WTC11 (cell line): Measurements from ENCODE around the gene RHOH. TPM values are rescaled to one million over a fixed set of nuclear protein-coding genes. Genes with fewer than 3 reads are reported as not detected.

Source experiments
- ATAC-seq: fragments of 200-7000 bp; cut with Tn5 transposase; 2 replicates; pipeline ENCODE4 v1.10.0; 2021; ENCODE audit warnings: mild to moderate bottlenecking, moderate library complexity
- CTCF ChIA-PET: fragments of 300-600 bp; sonication (Branson Sonifier 250); formaldehyde crosslinking; loops from one replicate; lab custom pipeline; 2021; ENCODE audit warnings: antibody characterized with exemption; lab: Charles Lee
- POLR2A ChIA-PET: fragments of 350-600 bp; sonication (Branson Sonifier 250); formaldehyde crosslinking; loops from one replicate; lab custom pipeline; 2021; ENCODE audit warnings: antibody characterized with exemption; lab: Charles Lee
- DNase-seq: peaks from one replicate; pipeline ENCODE4 v3.0.0; 2021; ENCODE audit warnings: low spot score
- H3K27ac Mint-ChIP-seq: 2 replicates; pipeline ENCODE4 v1.8.0; 2021; ENCODE audit warnings: mixed read lengths
- H3K27me3 Mint-ChIP-seq: 2 replicates; pipeline ENCODE4 v1.8.0; 2021; ENCODE audit warnings: low read depth, mild to moderate bottlenecking, moderate library complexity, mixed read lengths
- H3K36me3 Mint-ChIP-seq: 2 replicates; pipeline ENCODE4 v1.8.0; 2021; ENCODE audit warnings: mixed read lengths
- H3K4me1 Mint-ChIP-seq: 2 replicates; pipeline ENCODE4 v1.8.0; 2022; ENCODE audit warnings: mixed read lengths
- H3K4me3 Mint-ChIP-seq: 2 replicates; pipeline ENCODE4 v1.8.0; 2021; ENCODE audit warnings: mild to moderate bottlenecking, moderate library complexity, mixed read lengths
- H3K9me3 Mint-ChIP-seq: 2 replicates; pipeline ENCODE4 v1.8.0; 2021; ENCODE audit warnings: mixed read lengths
- ESRRA ChIP-seq: sonication (generic); formaldehyde crosslinking; IDR thresholded peaks from 2 replicates; pipeline ENCODE4 v1.8.1; 2022; ENCODE audit warnings: mild to moderate bottlenecking, missing genetic modification reagents, borderline replicate concordance
- FOXK1 ChIP-seq: sonication (generic); formaldehyde crosslinking; IDR thresholded peaks from 2 replicates; pipeline ENCODE4 v1.8.0; 2022; ENCODE audit warnings: mild to moderate bottlenecking, moderate library complexity, missing genetic modification reagents
- GRHL2 ChIP-seq: fragments of 250-450 bp; sonication (Bioruptor Pico); IDR thresholded peaks from 2 replicates; pipeline ENCODE4 v1.8.0; 2022; ENCODE audit warnings: mild to moderate bottlenecking, moderate library complexity; ENCODE audit not compliant: insufficient replicate concordance, severe bottlenecking
- PRRX2 ChIP-seq: fragments of 250-450 bp; sonication (Bioruptor Pico); IDR thresholded peaks from 2 replicates; pipeline ENCODE4 v1.8.0; 2021; ENCODE audit warnings: mild to moderate bottlenecking
- RELA ChIP-seq: sonication (generic); formaldehyde crosslinking; IDR thresholded peaks from 2 replicates; pipeline ENCODE4 v1.8.1; 2022; ENCODE audit warnings: missing genetic modification reagents, mild to moderate bottlenecking, borderline replicate concordance
- SMAD4 ChIP-seq: sonication (generic); formaldehyde crosslinking; IDR thresholded peaks from 2 replicates; pipeline ENCODE4 v1.8.0; 2022; ENCODE audit warnings: mild to moderate bottlenecking, missing genetic modification reagents
- SOX15 ChIP-seq: fragments of 250-450 bp; sonication (Bioruptor Pico); IDR thresholded peaks from 2 replicates; pipeline ENCODE4 v1.9.0; 2021; ENCODE audit warnings: mild to moderate bottlenecking
- ZNF121 ChIP-seq: sonication (generic); formaldehyde crosslinking; IDR thresholded peaks from 2 replicates; pipeline ENCODE4 v1.8.0; 2023; ENCODE audit warnings: missing genetic modification reagents
- total RNA-seq: library from RNA; stranded (reverse); gene quantifications from 3 replicates; pipeline ENCODE4 v1.2.3, GENCODE V29; 2021
- TF ChIP-seq, protein P1 (sequence below): sonication (generic); formaldehyde crosslinking; IDR thresholded peaks from 2 replicates; pipeline ENCODE4 v1.8.1; 2023; ENCODE audit warnings: mild to moderate bottlenecking, missing genetic modification reagents
- TF ChIP-seq, protein P2 (sequence below): fragments of 250-450 bp; sonication (Bioruptor Pico); IDR thresholded peaks from 2 replicates; pipeline ENCODE4 v1.9.0; 2021; ENCODE audit warnings: moderate library complexity, mild to moderate bottlenecking, inconsistent platforms, borderline replicate concordance
- TF ChIP-seq, protein P3 (sequence below): fragments of 250-450 bp; sonication (Bioruptor Pico); IDR thresholded peaks from 2 replicates; pipeline ENCODE4 v1.9.0; 2021; ENCODE audit warnings: mild to moderate bottlenecking
- TF ChIP-seq, protein P4 (sequence below): fragments of 200-600 bp; IDR thresholded peaks from 2 replicates; pipeline ENCODE4 v1.8.0; 2022; ENCODE audit warnings: antibody characterized with exemption
- TF ChIP-seq, protein P5 (sequence below): sonication (generic); formaldehyde crosslinking; IDR thresholded peaks from 2 replicates; pipeline ENCODE4 v1.8.1; 2023; ENCODE audit warnings: mild to moderate bottlenecking, missing genetic modification reagents, moderate library complexity
- TF ChIP-seq, protein P6 (sequence below): fragments of 250-450 bp; sonication (Bioruptor Pico); IDR thresholded peaks from 2 replicates; pipeline ENCODE4 v1.9.0; 2021; ENCODE audit warnings: mild to moderate bottlenecking, borderline replicate concordance

The RHOH gene
- total RNA-seq, 1 experiment from 2014 or later, result 8.7 TPM

DNA sequence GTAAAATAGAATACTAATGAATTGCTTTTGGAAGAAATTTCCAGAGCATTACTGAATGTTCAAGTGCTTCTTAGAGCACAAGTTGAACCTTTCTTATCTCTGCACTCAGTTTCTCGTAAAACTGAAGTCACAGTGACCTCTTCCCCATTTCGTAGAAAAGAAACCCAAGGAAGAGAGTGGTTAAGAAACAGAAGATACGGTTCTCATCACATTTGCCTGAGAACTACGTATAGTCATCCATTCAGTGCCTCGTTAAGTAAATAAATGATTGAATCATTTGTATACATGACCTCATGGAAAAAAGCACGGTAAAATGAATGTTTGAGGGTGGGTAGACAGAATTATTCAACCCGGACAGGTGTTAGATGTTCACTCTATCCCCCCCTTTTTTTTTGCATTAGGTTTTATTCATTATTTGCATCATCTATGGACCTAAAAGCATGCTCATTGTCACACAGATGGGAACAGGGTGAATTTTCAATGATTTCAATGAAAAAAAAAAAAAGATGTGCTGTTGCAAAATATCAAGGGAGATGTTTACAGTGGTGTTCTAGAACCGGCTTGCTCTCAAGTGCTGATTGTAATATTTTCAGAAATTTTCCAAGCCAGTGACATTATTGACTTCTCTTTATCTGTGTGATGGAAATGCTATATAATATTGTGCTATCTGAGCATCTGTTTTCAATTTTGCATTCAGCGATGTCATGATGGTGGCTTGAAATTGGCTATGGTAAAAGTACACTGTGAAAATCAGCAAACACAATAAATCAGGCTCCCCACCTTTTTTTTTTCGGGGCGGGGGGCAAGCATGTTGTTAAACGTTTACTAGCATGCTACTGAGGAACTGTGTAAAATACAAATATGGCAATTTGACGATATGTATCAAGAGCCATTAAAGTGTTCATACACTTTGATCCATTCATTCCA, 4.3 kb downstream of the RHOH start (continued):
- no peak for TF ChIP-seq FOXK1
- TF ChIP-seq GRHL2, result no peak
- TF ChIP-seq, protein P1, sequence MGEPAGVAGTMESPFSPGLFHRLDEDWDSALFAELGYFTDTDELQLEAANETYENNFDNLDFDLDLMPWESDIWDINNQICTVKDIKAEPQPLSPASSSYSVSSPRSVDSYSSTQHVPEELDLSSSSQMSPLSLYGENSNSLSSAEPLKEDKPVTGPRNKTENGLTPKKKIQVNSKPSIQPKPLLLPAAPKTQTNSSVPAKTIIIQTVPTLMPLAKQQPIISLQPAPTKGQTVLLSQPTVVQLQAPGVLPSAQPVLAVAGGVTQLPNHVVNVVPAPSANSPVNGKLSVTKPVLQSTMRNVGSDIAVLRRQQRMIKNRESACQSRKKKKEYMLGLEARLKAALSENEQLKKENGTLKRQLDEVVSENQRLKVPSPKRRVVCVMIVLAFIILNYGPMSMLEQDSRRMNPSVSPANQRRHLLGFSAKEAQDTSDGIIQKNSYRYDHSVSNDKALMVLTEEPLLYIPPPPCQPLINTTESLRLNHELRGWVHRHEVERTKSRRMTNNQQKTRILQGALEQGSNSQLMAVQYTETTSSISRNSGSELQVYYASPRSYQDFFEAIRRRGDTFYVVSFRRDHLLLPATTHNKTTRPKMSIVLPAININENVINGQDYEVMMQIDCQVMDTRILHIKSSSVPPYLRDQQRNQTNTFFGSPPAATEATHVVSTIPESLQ, result no peak
- TF ChIP-seq, protein P2, sequence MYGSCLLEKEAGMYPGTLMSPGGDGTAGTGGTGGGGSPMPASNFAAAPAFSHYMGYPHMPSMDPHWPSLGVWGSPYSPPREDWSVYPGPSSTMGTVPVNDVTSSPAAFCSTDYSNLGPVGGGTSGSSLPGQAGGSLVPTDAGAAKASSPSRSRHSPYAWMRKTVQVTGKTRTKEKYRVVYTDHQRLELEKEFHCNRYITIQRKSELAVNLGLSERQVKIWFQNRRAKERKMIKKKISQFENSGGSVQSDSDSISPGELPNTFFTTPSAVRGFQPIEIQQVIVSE, result no peak

DNA sequence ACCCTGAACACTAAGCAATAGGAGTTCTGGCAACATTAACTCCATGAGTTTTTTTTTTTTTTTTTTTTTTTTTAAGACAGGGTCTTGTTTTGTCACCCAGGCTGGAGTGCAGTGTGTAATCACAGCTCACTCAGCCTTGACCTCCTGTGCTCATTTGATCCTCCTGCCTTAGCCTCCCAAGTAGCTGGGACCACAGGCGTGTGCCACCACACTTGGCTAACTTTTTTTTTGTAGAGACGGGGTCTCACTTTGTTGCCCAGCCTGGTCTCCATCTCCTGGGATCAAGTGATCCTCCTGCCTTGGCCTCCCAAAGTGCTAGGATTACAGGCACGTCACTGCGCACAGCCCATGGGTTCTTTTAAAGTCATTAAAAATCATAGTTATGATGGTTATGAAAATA, 5.1 kb downstream of the RHOH start:
- peaks cover 58% of the 10 kb centered on the region for H3K4me1 Mint-ChIP-seq

DNA sequence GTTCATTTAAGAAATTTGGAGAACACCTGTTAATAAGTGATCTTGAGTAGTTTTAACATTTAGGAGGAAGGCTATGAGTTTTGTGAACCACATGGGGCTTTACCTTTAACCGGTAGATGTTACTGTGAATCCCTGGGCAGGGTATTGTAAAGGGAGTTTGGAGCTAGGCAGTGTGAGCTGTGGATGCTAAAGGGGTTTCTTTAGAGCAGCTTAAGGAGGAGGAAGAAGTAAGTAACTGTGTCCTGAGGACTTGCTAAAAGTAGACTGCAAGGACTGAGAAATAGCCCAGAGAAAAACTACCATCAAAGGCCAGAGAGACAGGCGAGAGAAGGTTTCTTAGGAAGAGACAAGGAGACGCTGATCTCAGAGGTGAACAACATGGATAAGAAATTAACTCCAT, 5.6 kb downstream of the RHOH start:
- DNase-seq, result no peak
- peaks cover 53% of the 10 kb centered on the region for H3K4me1 Mint-ChIP-seq
- ATAC-seq, result no peak
- TF ChIP-seq, protein P3, sequence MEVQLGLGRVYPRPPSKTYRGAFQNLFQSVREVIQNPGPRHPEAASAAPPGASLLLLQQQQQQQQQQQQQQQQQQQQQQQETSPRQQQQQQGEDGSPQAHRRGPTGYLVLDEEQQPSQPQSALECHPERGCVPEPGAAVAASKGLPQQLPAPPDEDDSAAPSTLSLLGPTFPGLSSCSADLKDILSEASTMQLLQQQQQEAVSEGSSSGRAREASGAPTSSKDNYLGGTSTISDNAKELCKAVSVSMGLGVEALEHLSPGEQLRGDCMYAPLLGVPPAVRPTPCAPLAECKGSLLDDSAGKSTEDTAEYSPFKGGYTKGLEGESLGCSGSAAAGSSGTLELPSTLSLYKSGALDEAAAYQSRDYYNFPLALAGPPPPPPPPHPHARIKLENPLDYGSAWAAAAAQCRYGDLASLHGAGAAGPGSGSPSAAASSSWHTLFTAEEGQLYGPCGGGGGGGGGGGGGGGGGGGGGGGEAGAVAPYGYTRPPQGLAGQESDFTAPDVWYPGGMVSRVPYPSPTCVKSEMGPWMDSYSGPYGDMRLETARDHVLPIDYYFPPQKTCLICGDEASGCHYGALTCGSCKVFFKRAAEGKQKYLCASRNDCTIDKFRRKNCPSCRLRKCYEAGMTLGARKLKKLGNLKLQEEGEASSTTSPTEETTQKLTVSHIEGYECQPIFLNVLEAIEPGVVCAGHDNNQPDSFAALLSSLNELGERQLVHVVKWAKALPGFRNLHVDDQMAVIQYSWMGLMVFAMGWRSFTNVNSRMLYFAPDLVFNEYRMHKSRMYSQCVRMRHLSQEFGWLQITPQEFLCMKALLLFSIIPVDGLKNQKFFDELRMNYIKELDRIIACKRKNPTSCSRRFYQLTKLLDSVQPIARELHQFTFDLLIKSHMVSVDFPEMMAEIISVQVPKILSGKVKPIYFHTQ, result no peak
- TF ChIP-seq, all 79 proteins: peak for 0
- no peak overlapping the region for H3K4me3 Mint-ChIP-seq
- H3K27ac Mint-ChIP-seq, result peak overlapping the region; percentile 18; the same call in 1 of the 2 replicates
- CTCF ChIA-PET, result no interaction called here
- H3K36me3 Mint-ChIP-seq, result no peaks in the 10 kb centered on the region
- H3K27me3 Mint-ChIP-seq, result no peaks in the 10 kb centered on the region
- POLR2A ChIA-PET, result no interaction called here
- H3K9me3 Mint-ChIP-seq, result no peaks in the 10 kb centered on the region

More for the DNA sequence above, 5.1 kb downstream of the RHOH start:
- TF ChIP-seq ZNF121 (CRISPR knock-in tag) (peak; percentile 59; the same call in 1 of the 2 replicates), PRRX2 (CRISPR knock-in tag) (no peak)
- TF ChIP-seq, protein P4, sequence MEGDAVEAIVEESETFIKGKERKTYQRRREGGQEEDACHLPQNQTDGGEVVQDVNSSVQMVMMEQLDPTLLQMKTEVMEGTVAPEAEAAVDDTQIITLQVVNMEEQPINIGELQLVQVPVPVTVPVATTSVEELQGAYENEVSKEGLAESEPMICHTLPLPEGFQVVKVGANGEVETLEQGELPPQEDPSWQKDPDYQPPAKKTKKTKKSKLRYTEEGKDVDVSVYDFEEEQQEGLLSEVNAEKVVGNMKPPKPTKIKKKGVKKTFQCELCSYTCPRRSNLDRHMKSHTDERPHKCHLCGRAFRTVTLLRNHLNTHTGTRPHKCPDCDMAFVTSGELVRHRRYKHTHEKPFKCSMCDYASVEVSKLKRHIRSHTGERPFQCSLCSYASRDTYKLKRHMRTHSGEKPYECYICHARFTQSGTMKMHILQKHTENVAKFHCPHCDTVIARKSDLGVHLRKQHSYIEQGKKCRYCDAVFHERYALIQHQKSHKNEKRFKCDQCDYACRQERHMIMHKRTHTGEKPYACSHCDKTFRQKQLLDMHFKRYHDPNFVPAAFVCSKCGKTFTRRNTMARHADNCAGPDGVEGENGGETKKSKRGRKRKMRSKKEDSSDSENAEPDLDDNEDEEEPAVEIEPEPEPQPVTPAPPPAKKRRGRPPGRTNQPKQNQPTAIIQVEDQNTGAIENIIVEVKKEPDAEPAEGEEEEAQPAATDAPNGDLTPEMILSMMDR, result no peak
- TF ChIP-seq, all 79 proteins: peak for 1
- H3K9me3 Mint-ChIP-seq, result no peaks in the 10 kb centered on the region
- ChIA-PET POLR2A (no interaction called here), CTCF (no interaction called here)
- H3K27me3 Mint-ChIP-seq, result no peaks in the 10 kb centered on the region
- no peak for ATAC-seq
- no peak overlapping the region for H3K4me3 Mint-ChIP-seq
- H3K27ac Mint-ChIP-seq, result no peak overlapping the region
- H3K36me3 Mint-ChIP-seq, result no peaks in the 10 kb centered on the region
- DNase-seq, result no peak

DNA sequence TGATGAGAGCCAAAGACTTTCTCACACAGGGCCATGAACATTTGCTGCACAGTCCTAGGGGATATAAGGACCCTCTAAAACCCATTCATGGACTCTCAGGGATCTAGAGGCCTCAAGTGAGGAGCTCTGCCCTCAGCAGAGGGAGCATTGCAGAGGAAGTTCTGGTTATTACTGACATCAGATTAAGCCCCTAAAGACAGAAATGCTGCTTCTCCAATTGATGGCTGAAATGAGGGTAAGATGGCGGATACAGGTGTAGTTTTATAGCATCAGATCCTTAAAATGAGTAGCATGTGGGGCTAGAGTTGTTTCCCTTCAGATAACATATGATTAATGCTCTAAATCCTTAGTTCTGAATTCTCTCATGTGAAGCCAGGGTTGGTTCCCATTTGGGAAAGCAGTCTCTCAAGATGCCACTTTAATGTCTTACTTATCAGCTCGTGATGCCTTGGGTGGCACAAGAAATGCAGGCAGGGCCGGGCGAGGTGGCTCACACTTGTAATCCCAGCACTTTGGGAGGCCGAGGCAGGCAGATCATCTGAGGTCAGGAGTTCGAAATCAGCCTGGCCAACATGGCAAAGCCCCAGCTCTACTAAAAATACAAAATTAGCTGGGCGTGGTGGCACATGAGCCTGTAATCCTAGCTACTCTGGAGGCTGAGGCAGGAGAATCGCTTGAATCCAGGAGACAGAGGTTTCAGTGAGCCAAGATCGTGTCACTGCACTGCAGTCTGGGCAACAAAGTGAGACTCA, 7.9 kb downstream of the RHOH start:
- POLR2A ChIA-PET, result no interaction called here
- CTCF ChIA-PET, result interaction anchor here (2.4 kb wide), 1 partner anchor 112 kb away, joined by 5 read pairs; no protein-coding TSS in a partner anchor
- DNase-seq (no peak), ATAC-seq (no peak)
- H3K9me3 Mint-ChIP-seq, result no peaks in the 10 kb centered on the region
- H3K4me3 Mint-ChIP-seq, result no peak overlapping the region
- H3K4me1 Mint-ChIP-seq, result peaks cover 33% of the 10 kb centered on the region
- no peaks in the 10 kb centered on the region for H3K36me3 Mint-ChIP-seq
- 0 out of 2 replicates have a peak overlapping the region, but pooled peaks have one; percentile 44 for H3K27ac Mint-ChIP-seq
- no peaks in the 10 kb centered on the region for H3K27me3 Mint-ChIP-seq
- TF ChIP-seq RELA (no peak), SOX15 (CRISPR knock-in tag) (no peak), ESRRA (CRISPR knock-in tag) (no peak), SMAD4 (CRISPR knock-in tag) (no peak)
- TF ChIP-seq, protein P5, sequence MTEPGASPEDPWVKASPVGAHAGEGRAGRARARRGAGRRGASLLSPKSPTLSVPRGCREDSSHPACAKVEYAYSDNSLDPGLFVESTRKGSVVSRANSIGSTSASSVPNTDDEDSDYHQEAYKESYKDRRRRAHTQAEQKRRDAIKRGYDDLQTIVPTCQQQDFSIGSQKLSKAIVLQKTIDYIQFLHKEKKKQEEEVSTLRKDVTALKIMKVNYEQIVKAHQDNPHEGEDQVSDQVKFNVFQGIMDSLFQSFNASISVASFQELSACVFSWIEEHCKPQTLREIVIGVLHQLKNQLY (CRISPR knock-in tag), result no peak
- TF ChIP-seq, protein P6, sequence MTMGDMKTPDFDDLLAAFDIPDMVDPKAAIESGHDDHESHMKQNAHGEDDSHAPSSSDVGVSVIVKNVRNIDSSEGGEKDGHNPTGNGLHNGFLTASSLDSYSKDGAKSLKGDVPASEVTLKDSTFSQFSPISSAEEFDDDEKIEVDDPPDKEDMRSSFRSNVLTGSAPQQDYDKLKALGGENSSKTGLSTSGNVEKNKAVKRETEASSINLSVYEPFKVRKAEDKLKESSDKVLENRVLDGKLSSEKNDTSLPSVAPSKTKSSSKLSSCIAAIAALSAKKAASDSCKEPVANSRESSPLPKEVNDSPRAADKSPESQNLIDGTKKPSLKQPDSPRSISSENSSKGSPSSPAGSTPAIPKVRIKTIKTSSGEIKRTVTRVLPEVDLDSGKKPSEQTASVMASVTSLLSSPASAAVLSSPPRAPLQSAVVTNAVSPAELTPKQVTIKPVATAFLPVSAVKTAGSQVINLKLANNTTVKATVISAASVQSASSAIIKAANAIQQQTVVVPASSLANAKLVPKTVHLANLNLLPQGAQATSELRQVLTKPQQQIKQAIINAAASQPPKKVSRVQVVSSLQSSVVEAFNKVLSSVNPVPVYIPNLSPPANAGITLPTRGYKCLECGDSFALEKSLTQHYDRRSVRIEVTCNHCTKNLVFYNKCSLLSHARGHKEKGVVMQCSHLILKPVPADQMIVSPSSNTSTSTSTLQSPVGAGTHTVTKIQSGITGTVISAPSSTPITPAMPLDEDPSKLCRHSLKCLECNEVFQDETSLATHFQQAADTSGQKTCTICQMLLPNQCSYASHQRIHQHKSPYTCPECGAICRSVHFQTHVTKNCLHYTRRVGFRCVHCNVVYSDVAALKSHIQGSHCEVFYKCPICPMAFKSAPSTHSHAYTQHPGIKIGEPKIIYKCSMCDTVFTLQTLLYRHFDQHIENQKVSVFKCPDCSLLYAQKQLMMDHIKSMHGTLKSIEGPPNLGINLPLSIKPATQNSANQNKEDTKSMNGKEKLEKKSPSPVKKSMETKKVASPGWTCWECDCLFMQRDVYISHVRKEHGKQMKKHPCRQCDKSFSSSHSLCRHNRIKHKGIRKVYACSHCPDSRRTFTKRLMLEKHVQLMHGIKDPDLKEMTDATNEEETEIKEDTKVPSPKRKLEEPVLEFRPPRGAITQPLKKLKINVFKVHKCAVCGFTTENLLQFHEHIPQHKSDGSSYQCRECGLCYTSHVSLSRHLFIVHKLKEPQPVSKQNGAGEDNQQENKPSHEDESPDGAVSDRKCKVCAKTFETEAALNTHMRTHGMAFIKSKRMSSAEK (CRISPR knock-in tag), result no peak
